ENCODE data around the gene SORL1. TPM values are rescaled to one million over a fixed set of nuclear protein-coding genes. Genes with fewer than 3 reads are reported as not detected.
A peak's percentile ranks its signal among the peaks of the same experiment; 100 is the strongest.

SORL1 gene
- total RNA-seq, 4 donors from 2014 or later, result 3.0 to 12.3 (median 8.1) TPM

DNA sequence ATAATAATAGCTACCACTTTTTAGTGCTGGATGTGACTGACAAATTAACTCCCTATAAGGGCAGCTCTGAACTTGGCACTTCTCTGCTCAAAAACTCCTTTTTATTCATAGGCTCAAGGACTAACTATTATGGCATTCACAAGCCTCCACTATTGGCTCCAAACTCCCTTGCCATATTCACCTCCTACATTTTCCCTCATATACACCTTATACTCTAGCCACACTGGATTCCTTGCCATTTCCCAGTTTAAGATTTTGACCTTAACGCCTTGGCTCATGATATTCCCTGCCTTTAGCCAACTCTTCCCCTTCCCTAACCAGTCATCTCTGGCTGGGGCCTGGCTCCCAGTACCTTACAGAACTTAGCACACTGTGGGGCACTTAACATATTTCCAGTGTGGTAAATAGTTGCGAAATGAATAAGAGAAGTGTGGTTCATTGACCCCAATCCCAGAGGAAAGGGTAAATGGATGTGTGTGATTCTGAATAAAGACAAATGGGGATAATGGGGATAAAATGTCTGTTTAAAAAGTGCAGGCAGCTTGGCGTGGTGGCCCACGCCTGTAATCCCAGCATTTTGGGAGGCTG is 40.0 kb upstream of the SORL1 start:
- WGBS, result 89% methylated on average over 4 of the region's 4 CpGs
- intact Hi-C loops (cut with DNase I), result no loop called here
- TF ChIP-seq, protein P1, sequence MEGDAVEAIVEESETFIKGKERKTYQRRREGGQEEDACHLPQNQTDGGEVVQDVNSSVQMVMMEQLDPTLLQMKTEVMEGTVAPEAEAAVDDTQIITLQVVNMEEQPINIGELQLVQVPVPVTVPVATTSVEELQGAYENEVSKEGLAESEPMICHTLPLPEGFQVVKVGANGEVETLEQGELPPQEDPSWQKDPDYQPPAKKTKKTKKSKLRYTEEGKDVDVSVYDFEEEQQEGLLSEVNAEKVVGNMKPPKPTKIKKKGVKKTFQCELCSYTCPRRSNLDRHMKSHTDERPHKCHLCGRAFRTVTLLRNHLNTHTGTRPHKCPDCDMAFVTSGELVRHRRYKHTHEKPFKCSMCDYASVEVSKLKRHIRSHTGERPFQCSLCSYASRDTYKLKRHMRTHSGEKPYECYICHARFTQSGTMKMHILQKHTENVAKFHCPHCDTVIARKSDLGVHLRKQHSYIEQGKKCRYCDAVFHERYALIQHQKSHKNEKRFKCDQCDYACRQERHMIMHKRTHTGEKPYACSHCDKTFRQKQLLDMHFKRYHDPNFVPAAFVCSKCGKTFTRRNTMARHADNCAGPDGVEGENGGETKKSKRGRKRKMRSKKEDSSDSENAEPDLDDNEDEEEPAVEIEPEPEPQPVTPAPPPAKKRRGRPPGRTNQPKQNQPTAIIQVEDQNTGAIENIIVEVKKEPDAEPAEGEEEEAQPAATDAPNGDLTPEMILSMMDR (IDR thresholded peaks at IDR 0.05), result no peak
- TF ChIP-seq EP300 (IDR thresholded peaks at IDR 0.05) (no peak), POLR2AphosphoS5 (IDR thresholded peaks at IDR 0.05) (no peak), POLR2A (IDR thresholded peaks at IDR 0.05; ENCODE audit: low read depth) (no peak)

DNA sequence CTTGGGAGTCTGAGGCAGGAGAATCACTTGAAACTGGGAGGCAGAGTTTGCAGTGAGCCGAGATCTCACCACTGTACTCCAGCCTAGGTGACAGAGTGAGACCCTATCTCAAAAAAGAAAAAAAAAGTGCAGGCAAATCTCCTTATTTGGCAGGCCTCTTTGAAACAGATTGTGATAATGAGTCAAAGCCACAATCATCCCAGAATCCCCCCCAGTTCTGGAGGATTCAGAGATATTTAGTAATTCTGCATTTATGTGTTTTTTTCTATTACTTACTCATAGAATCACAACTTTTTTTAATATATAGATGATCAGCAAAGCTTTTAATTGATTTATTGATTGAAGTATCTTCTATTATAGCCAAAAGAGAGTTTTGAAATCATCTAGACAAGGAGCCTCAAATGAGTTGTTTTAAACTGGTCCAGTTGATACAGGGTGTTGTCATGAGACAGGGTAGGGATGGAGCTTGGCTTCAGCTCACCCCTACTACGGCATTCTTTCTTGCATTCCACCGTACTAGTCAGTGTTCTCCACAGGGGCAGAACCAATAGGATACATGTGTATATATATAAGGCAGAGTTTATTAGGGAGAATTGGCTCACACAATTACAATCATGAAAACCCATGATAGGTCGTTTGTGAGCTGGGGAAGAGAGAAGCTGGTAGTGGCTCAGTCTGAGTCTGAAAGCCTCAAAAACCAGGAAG is 39.3 kb upstream of the SORL1 start:
- Histone ChIP-seq H3K4me3 (no peak overlapping the region), H3K27me3 (no peaks in the 10 kb centered on the region), H3K36me3 (no peaks in the 10 kb centered on the region), H3K4me1 (peaks cover 23 to 30% (median 26%) of the 10 kb centered on the region in 4 donors), H3K27ac (replicated peaks in 1 of 4) (no peak overlapping the region), H3K9me3 (no peaks in the 10 kb centered on the region)
- no peak for DNase-seq (ENCODE audit: extremely low spot score)
- TF ChIP-seq EP300 (IDR thresholded peaks at IDR 0.05) (no peak), POLR2A (IDR thresholded peaks at IDR 0.05; ENCODE audit: low read depth) (no peak), POLR2AphosphoS5 (IDR thresholded peaks at IDR 0.05) (no peak)
- TF ChIP-seq, protein P1 (IDR thresholded peaks at IDR 0.05), result no peak
- WGBS, result 76% methylated on average over 4 of the region's 4 CpGs
- intact Hi-C loops (cut with DNase I), result no loop called here

More for the DNA sequence above, 40.0 kb upstream of the SORL1 start:
- H3K4me3 ChIP-seq, result no peak overlapping the region
- DNase-seq (ENCODE audit: extremely low spot score), result no peak
- no peaks in the 10 kb centered on the region for H3K27me3 ChIP-seq
- no peaks in the 10 kb centered on the region for H3K36me3 ChIP-seq
- H3K9me3 ChIP-seq, result no peaks in the 10 kb centered on the region
- H3K4me1 ChIP-seq, result peaks cover 17 to 22% (median 19%) of the 10 kb centered on the region in 4 donors
- no peak overlapping the region for H3K27ac ChIP-seq (replicated peaks in 1 of 4)

DNA sequence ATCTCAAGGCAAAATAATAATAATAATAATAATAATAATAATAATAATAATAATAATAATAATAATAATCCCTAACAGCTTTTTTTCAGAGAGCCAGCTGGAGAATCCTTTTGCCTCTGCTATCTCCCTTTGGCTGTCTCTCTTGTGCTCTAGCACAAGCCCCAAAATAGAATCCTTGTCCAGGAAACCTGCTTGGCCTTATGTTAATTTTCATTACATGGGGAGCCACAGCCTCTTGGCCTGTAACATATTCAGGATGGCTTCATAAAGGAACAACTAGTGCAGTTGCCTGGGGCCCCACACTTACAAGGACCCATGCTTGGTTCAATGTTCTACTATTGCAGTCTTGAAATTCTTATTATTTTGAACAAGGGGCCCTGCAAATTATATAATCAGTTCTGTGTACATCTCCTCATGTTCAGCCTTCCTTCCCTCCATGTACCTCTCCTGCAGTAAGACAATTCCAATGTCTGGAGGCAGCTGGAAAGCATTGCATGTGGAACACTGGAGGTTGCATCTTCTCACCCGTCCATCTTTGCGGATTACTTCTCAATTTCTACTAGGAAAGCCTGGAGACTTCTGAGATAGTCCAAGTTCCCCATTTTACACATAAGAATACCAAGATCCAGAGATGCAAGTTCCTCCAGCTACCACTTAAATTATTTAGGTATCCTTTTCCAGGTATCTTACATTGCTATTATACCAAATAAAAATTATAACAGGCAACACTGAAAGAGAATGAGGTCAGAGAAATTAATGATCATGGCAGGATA is 37.8 kb upstream of the SORL1 start:
- no peak overlapping the region for H3K4me3 ChIP-seq
- no peak overlapping the region for H3K27ac ChIP-seq (replicated peaks in 1 of 4)
- 85% methylated on average over 2 of the region's 2 CpGs for WGBS
- no peak for DNase-seq (ENCODE audit: extremely low spot score)
- intact Hi-C loops (cut with DNase I), result no loop called here
- H3K4me1 ChIP-seq, result peaks cover 23 to 32% (median 26%) of the 10 kb centered on the region in 4 donors
- H3K36me3 ChIP-seq, result no peaks in the 10 kb centered on the region
- H3K9me3 ChIP-seq, result no peaks in the 10 kb centered on the region
- H3K27me3 ChIP-seq, result no peaks in the 10 kb centered on the region
- TF ChIP-seq EP300 (IDR thresholded peaks at IDR 0.05) (no peak), POLR2AphosphoS5 (IDR thresholded peaks at IDR 0.05) (no peak), POLR2A (IDR thresholded peaks at IDR 0.05; ENCODE audit: low read depth) (no peak)
- TF ChIP-seq, protein P1 (IDR thresholded peaks at IDR 0.05), result no peak

DNA sequence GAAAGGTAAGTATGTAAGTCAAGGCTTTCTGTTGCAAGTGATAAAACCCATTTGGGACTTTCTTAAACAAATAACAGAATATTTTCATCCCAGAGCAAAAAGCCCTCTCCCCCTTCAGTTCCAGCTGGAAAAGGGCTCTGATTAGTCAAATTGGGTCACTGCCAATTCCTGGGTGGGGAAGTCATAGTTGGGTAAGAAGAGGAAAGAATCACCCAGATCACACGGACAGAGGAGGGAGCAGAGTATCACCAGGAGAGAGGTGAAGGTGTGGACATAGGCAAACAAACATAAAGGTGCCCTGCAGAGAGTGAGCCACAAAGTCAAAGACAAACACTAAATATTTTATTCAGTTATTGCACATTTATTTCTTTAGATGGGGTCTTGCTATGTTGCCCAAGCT is 36.3 kb upstream of the SORL1 start:
- no peaks in the 10 kb centered on the region for H3K27me3 ChIP-seq
- intact Hi-C loops (cut with DNase I), result no loop called here
- H3K27ac ChIP-seq (replicated peaks in 1 of 4), result peak overlapping the region in 3 of 4 donors; percentile 23 to 31 (median 25)
- DNase-seq (ENCODE audit: extremely low spot score), result no peak
- TF ChIP-seq EP300 (IDR thresholded peaks at IDR 0.05), result no peak
- no peak overlapping the region for H3K4me3 ChIP-seq
- H3K36me3 ChIP-seq, result no peaks in the 10 kb centered on the region
- 0% methylated on average over 1 of the region's 1 CpG for WGBS
- no peaks in the 10 kb centered on the region for H3K9me3 ChIP-seq
- peaks cover 23 to 32% (median 26%) of the 10 kb centered on the region in 4 donors for H3K4me1 ChIP-seq

DNA sequence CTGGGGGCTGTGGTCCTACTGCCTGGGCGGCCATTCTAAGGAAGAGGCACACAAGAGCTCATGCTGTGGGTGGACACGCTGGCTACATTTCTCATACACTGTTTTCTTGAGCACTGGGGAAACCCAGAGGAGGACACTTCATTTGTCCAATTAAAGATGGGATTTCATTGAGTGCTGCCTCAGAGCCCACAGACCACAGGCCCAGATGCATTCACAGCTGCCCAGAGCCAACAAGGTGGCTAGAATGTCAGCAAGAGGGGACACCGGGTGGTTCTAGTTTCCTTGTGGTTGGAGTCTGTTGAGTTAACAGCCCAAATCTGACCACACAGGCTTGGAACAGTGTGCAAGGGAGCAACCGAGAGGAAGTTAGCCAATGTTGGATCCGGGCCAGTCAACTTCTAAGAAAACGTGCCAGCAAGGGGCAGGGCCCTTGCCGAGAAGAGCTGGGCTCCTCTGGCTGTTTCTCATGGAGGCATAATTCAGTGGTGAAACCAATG is 35.0 kb upstream of the SORL1 start:
- Histone ChIP-seq H3K4me1 (peaks cover 23 to 32% (median 26%) of the 10 kb centered on the region in 4 donors), H3K36me3 (no peaks in the 10 kb centered on the region), H3K27ac (replicated peaks in 1 of 4) (peak overlapping the region; percentile 26 to 75 (median 48)), H3K27me3 (no peaks in the 10 kb centered on the region), H3K4me3 (no peak overlapping the region), H3K9me3 (no peaks in the 10 kb centered on the region)
- DNase-seq (ENCODE audit: extremely low spot score), result peak; percentile 95
- TF ChIP-seq POLR2A (IDR thresholded peaks at IDR 0.05; ENCODE audit: low read depth), result peak; percentile 2
- TF ChIP-seq POLR2AphosphoS5 (IDR thresholded peaks at IDR 0.05), result peak; percentile 33 to 57
- no peak for TF ChIP-seq EP300 (IDR thresholded peaks at IDR 0.05)
- intact Hi-C loops (cut with DNase I), result no loop called here
- 25% methylated on average over 4 of the region's 7 CpGs for WGBS
